Measurements from ENCODE around the gene PLOD1. TPM values are rescaled to one million over a fixed set of nuclear protein-coding genes. Genes with fewer than 3 reads are reported as not detected.

The PLOD1 gene
- total RNA-seq, 4 donors from 2014 or later: 64.4 to 107 (median 80.8) TPM

- Histone ChIP-seq H3K36me3 (peaks cover 4 to 14% of the 10 kb centered on the region in 2 donors), H3K27me3 (no peaks in the 10 kb centered on the region), H3K9me3 (no peaks in the 10 kb centered on the region), H3K27ac (no peak overlapping the region), H3K4me1 (peaks cover 0 to 11% of the 10 kb centered on the region in 2 donors), H3K4me3 (replicated peaks in 1 of 3) (no peak overlapping the region)
- TF ChIP-seq CTCF (IDR thresholded peaks at IDR 0.05) (no peak), POLR2A (IDR thresholded peaks at IDR 0.05) (no peak)
- intact Hi-C loops (cut with DNase I): loop anchor here (10.0 kb wide), 1 partner anchor 107 kb away; no protein-coding TSS in a partner anchor
- WGBS, 2 donors: 93 to 94% methylated on average over 9 to 10 of the region's 14 CpGs
- DNase-seq: no peak
Observed at GRCh38 chr1:12022036-12022435, 87.5 kb downstream of the PLOD1 start.

Small RNA genes lying within 50 kb of the gene (small RNA-seq; reads per million reads assigned to genes)
- not detected for gene AL096840.1
- not detected for gene RF00019
- 0.85 reads per million for gene RNU5E-4P

Other genes with a start within 250 kb of the PLOD1 start
- not detected for gene DRAXIN, start 243.0 kb upstream of the PLOD1 start, total RNA-seq
- gene AGTRAP, start 198.6 kb upstream of the PLOD1 start, total RNA-seq: 10 to 100 TPM; 35.6 to 72.4 (median 63.6) TPM
- 1 to 10 TPM in 1 of 4 donors, under 1 TPM in 1, not detected in 2; 0.22 to 6.3 TPM for gene C1orf167, start 172.5 kb upstream of the PLOD1 start, total RNA-seq
- gene MTHFR, start 128.8 kb upstream of the PLOD1 start, total RNA-seq: 10 to 100 TPM; 52.8 to 96.9 (median 65.6) TPM
- 10 to 100 TPM; 14.8 to 38.4 (median 16.9) TPM for gene CLCN6, start 128.5 kb upstream of the PLOD1 start, total RNA-seq
- gene NPPA, start 86.9 kb upstream of the PLOD1 start, total RNA-seq: not detected
- gene NPPB, start 75.8 kb upstream of the PLOD1 start, total RNA-seq: not detected
- gene KIAA2013, start 8.3 kb upstream of the PLOD1 start, total RNA-seq: 10 to 100 TPM; 74.6 to 98.0 (median 84.0) TPM
- gene MFN2, start 45.7 kb downstream of the PLOD1 start, total RNA-seq: 100 to 1,000 TPM in 2 of 4 donors, 10 to 100 TPM in 2; 80.0 to 131 (median 111) TPM
- 10 to 100 TPM; 17.7 to 39.1 (median 30.6) TPM for gene MIIP, start 84.8 kb downstream of the PLOD1 start, total RNA-seq
- not detected for gene TNFRSF8, start 128.6 kb downstream of the PLOD1 start, total RNA-seq
- gene TNFRSF1B, start 232.3 kb downstream of the PLOD1 start, total RNA-seq: 10 to 100 TPM in 2 of 4 donors, 1 to 10 TPM in 2; 4.4 to 20.4 (median 9.0) TPM

Data from thyroid gland (tissue), 4 donors.